ENCODE data around the gene PXMP2.
"Not testable (repeated sequence)": the region's sequence is repeated elsewhere in the genome, so short reads cannot be mapped to it uniquely, and the experiment has no call there.

PXMP2 gene

GRCh38 chr12:132753670-132754069 is 66.3 kb downstream of the PXMP2 start:
- not testable (repeated sequence) for DNase-seq (ENCODE audit: low spot score)

- no peak for DNase-seq (ENCODE audit: low spot score)
Measured at GRCh38 chr12:132754160-132754932, 67.0 kb downstream of the PXMP2 start.
